ENCODE measurements around the gene CPNE5.
"Not testable (repeated sequence)": the region's sequence is repeated elsewhere in the genome, so short reads cannot be mapped to it uniquely, and the experiment has no call there.

Gene CPNE5

GRCh38 chr6:36817847-36818246, 21.4 kb downstream of the CPNE5 start:
- no peak for DNase-seq

GRCh38 chr6:36817176-36817817, 21.9 kb downstream of the CPNE5 start:
- DNase-seq: no peak

- DNase-seq: no peak
Observed at GRCh38 chr6:36815962-36816735, 23.1 kb downstream of the CPNE5 start.

- no peak for DNase-seq
Observed at GRCh38 chr6:36814249-36814648, 25.0 kb downstream of the CPNE5 start.

GRCh38 chr6:36813526-36813925, 25.7 kb downstream of the CPNE5 start:
- no peak for DNase-seq

GRCh38 chr6:36813047-36813446, 26.2 kb downstream of the CPNE5 start:
- not testable (repeated sequence) for DNase-seq

GRCh38 chr6:36809941-36810803, 29.1 kb downstream of the CPNE5 start:
- DNase-seq: no peak

GRCh38 chr6:36809156-36809555, 30.1 kb downstream of the CPNE5 start:
- DNase-seq: no peak

- DNase-seq: no peak
Observed at GRCh38 chr6:36808634-36809033, 30.6 kb downstream of the CPNE5 start.

GRCh38 chr6:36807750-36808149, 31.5 kb downstream of the CPNE5 start:
- no peak for DNase-seq

GRCh38 chr6:36807143-36807542, 32.1 kb downstream of the CPNE5 start:
- DNase-seq: no peak

- DNase-seq: no peak
Observed at GRCh38 chr6:36805917-36806316, 33.3 kb downstream of the CPNE5 start.

- DNase-seq: no peak
Observed at GRCh38 chr6:36805096-36805797, 34.0 kb downstream of the CPNE5 start.

GRCh38 chr6:36804563-36804962, 34.7 kb downstream of the CPNE5 start:
- no peak for DNase-seq

- DNase-seq: no peak
Observed at GRCh38 chr6:36803908-36804307, 35.3 kb downstream of the CPNE5 start.

- no peak for DNase-seq
Observed at GRCh38 chr6:36803482-36803881, 35.8 kb downstream of the CPNE5 start.

GRCh38 chr6:36800223-36801076, 38.8 kb downstream of the CPNE5 start:
- no peak for DNase-seq

GRCh38 chr6:36798852-36799251, 40.4 kb downstream of the CPNE5 start:
- no peak for DNase-seq

- no peak for DNase-seq
Observed at GRCh38 chr6:36797653-36798052, 41.6 kb downstream of the CPNE5 start.

- DNase-seq: no peak
Observed at GRCh38 chr6:36797055-36797454, 42.2 kb downstream of the CPNE5 start.

GRCh38 chr6:36794713-36795065, 44.6 kb downstream of the CPNE5 start:
- no peak for DNase-seq

Measured in anterior cingulate cortex (tissue), 58 donors.